ENCODE results near the gene UBP1.

- no peak for TF ChIP-seq CTCF (IDR thresholded peaks at IDR 0.05)
- TF ChIP-seq POLR2AphosphoS5 (IDR thresholded peaks at IDR 0.05), result no peak
- TF ChIP-seq POLR2A (IDR thresholded peaks at IDR 0.05), result no peak
- no peak for TF ChIP-seq EP300 (IDR thresholded peaks at IDR 0.05)
These were observed 54.8 kb downstream of the UBP1 start for GRCh38 chr3:33385423-33385822.
